PC-9 (cell line): ENCODE results near the gene SORCS2. TPM values are rescaled to one million over a fixed set of nuclear protein-coding genes. Genes with fewer than 3 reads are reported as not detected.

Source experiments
- BruUV-seq: library from RNA; stranded (reverse); fragments of 400-500 nt; replicated peaks from 2 replicates; lab custom pipeline; 2021; lab: Mats Ljungman, UMichigan
- CTCF ChIA-PET: fragments of 300-600 bp; sonication (Branson Sonifier 250); formaldehyde crosslinking; loops from one replicate; lab custom pipeline; 2022; ENCODE audit warnings: antibody characterized with exemption; lab: Charles Lee
- POLR2A ChIA-PET: fragments of 300-600 bp; sonication (Branson Sonifier 250); formaldehyde crosslinking; loops from one replicate; lab custom pipeline; 2022; ENCODE audit warnings: antibody characterized with exemption; ENCODE audit not compliant: unreplicated experiment; lab: Charles Lee
- DNase-seq, 2 experiments: peaks; one replicate each; pipeline versions ENCODE4 v3.0.0 to v3.0.0-alpha.2; 2015 to 2022; ENCODE audit warnings: mixed read lengths in 1 of 2
- H2AFZ ChIP-seq: fragments of 200-600 bp; sonication (generic); 2 replicates; pipeline ENCODE4 v1.8.1; 2017; ENCODE audit warnings: antibody characterized with exemption
- H3F3A ChIP-seq: fragments of 200-600 bp; sonication (generic); 2 replicates; pipeline ENCODE4 v1.8.1; 2017; ENCODE audit warnings: antibody characterized with exemption, mild to moderate bottlenecking, low read depth; ENCODE audit not compliant: insufficient read depth
- H3K27ac ChIP-seq: fragments of 200-600 bp; sonication (generic); 2 replicates; pipeline ENCODE4 v1.6.1; 2016; ENCODE audit warnings: mixed run types
- H3K27me3 ChIP-seq: fragments of 200-600 bp; sonication (generic); 2 replicates; pipeline ENCODE4 v1.6.1; 2016; ENCODE audit warnings: low read depth, mixed run types; ENCODE audit not compliant: insufficient read depth
- H3K36me3 ChIP-seq: fragments of 200-600 bp; sonication (generic); 2 replicates; pipeline ENCODE4 v1.6.1; 2016; ENCODE audit warnings: low read depth, mixed run types
- H3K4me1 ChIP-seq: fragments of 200-600 bp; sonication (generic); replicated peaks from 2 replicates; pipeline ENCODE4 v1.6.1; 2016; ENCODE audit warnings: mixed run types; ENCODE audit not compliant: insufficient read depth
- H3K4me2 ChIP-seq: fragments of 200-600 bp; sonication (generic); 2 replicates; pipeline ENCODE4 v1.6.1; 2017; ENCODE audit warnings: mixed run types
- H3K4me3 ChIP-seq: fragments of 200-600 bp; sonication (generic); 2 replicates; pipeline ENCODE4 v1.6.1; 2016; ENCODE audit warnings: mixed run types
- H3K79me2 ChIP-seq: fragments of 200-600 bp; sonication (generic); 2 replicates; pipeline ENCODE4 v1.6.1; 2017; ENCODE audit warnings: low read depth, mixed run types
- H3K9me2 ChIP-seq: fragments of 200-600 bp; sonication (generic); 2 replicates; pipeline ENCODE4 v1.8.1; 2017; ENCODE audit warnings: mild to moderate bottlenecking; ENCODE audit not compliant: insufficient read depth
- H3K9me3 ChIP-seq: fragments of 200-600 bp; sonication (generic); 2 replicates; pipeline ENCODE4 v1.8.1; 2016; ENCODE audit warnings: low read depth; ENCODE audit not compliant: insufficient read depth
- H4K20me1 ChIP-seq: fragments of 200-600 bp; sonication (generic); 2 replicates; pipeline ENCODE4 v1.8.1; 2017; ENCODE audit not compliant: insufficient read depth
- EZH2 ChIP-seq: fragments of 200-600 bp; sonication (generic); IDR thresholded peaks from 2 replicates; pipeline ENCODE4 v1.8.0; 2017; ENCODE audit warnings: antibody characterized with exemption, low read depth
- intact Hi-C: fragments of 100-400 bp; cut with micrococcal nuclease; formaldehyde crosslinking; loops from one replicate; pipeline ENCODE4 v1.10.0; 2022; ENCODE audit not compliant: unreplicated experiment
- total RNA-seq: library from RNA; stranded (reverse); gene quantifications from 2 replicates; pipeline ENCODE4 v1.2.3, GENCODE V29; 2021
- TF ChIP-seq, protein P1 (sequence below): fragments of 200-600 bp; sonication (generic); conservative IDR thresholded peaks from 2 replicates; pipeline ENCODE4 v1.6.1; 2017; ENCODE audit warnings: mixed run types, antibody characterized with exemption, mild to moderate bottlenecking, moderate library complexity

The SORCS2 gene
- total RNA-seq, 1 experiment from 2014 or later = 25.8 TPM

DNA sequence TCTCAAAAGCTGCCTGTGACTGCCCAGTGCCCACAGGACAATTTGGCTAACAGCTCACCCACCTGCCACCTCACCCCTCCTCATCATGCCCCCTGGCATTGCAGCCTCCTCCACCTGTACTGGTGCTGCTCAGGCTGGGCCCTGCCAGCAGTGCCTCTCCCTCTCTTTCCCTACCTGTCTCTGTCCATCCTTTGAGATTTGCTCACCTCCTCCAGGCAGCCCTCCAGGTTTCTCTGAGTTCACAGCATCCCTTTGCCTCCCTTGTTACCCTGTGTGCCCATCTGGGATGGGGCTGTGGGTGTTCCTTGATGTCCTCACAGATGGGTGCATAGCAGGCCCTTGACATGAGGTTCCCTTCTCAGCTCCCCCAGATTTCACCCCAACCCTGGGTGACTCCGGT, 522.4 kb downstream of the SORCS2 start:
- H3K27ac ChIP-seq = no peak overlapping the region
- no peaks in the 10 kb centered on the region for H3K79me2 ChIP-seq
- DNase-seq = no peak
- H4K20me1 ChIP-seq = no peaks in the 10 kb centered on the region
- H3K36me3 ChIP-seq = no peaks in the 10 kb centered on the region
- no peaks in the 10 kb centered on the region for H3F3A ChIP-seq
- no TSS peak for BruUV-seq
- H3K4me3 ChIP-seq = no peak overlapping the region
- CTCF ChIA-PET = no interaction called here
- POLR2A ChIA-PET = no interaction called here
- H3K4me1 ChIP-seq = no peaks in the 10 kb centered on the region
- no peak overlapping the region for H3K4me2 ChIP-seq
- H3K27me3 ChIP-seq = no peaks in the 10 kb centered on the region
- no peak overlapping the region for H2AFZ ChIP-seq
- no peaks in the 10 kb centered on the region for H3K9me2 ChIP-seq
- H3K9me3 ChIP-seq = no peaks in the 10 kb centered on the region
- TF ChIP-seq, protein P1, sequence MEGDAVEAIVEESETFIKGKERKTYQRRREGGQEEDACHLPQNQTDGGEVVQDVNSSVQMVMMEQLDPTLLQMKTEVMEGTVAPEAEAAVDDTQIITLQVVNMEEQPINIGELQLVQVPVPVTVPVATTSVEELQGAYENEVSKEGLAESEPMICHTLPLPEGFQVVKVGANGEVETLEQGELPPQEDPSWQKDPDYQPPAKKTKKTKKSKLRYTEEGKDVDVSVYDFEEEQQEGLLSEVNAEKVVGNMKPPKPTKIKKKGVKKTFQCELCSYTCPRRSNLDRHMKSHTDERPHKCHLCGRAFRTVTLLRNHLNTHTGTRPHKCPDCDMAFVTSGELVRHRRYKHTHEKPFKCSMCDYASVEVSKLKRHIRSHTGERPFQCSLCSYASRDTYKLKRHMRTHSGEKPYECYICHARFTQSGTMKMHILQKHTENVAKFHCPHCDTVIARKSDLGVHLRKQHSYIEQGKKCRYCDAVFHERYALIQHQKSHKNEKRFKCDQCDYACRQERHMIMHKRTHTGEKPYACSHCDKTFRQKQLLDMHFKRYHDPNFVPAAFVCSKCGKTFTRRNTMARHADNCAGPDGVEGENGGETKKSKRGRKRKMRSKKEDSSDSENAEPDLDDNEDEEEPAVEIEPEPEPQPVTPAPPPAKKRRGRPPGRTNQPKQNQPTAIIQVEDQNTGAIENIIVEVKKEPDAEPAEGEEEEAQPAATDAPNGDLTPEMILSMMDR = no peak
- no peak for TF ChIP-seq EZH2
- intact Hi-C loops = no loop called here

DNA sequence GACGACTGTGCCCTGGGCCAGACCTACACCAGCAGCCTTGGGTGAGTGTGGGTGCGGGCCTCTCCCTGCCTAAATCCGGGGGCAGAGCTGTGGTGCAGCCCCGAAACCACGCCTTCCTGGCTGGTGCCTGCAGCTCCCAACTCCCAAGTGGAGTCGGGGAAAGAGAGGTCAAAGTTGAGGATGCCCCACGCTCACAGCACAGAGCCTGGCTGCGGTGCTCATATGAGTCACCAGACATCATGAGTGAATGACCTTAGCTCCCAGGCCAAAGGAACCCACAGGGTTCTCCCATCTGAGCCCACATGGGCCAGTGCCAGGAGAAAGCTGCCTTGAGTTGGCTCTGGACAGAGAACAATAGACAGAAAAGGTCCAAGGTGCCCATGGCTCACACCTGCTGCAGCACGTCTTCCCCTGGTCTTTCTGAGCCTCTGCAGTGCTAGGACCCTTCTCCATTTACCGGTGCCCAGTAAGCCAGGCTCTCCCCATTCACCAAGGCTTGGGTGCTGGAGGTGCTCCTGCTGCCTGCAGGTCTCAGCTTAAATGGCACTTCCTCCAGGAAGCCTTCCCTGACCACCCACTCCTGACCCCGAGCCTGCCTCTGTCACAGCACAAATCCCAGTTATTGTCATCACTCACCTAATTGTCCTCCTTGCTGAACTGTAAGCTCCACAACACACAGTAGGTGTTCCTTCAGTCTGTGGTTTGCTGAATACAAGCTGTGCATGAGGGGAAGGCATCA, 523.1 kb downstream of the SORCS2 start:
- TF ChIP-seq EZH2 = no peak

DNA sequence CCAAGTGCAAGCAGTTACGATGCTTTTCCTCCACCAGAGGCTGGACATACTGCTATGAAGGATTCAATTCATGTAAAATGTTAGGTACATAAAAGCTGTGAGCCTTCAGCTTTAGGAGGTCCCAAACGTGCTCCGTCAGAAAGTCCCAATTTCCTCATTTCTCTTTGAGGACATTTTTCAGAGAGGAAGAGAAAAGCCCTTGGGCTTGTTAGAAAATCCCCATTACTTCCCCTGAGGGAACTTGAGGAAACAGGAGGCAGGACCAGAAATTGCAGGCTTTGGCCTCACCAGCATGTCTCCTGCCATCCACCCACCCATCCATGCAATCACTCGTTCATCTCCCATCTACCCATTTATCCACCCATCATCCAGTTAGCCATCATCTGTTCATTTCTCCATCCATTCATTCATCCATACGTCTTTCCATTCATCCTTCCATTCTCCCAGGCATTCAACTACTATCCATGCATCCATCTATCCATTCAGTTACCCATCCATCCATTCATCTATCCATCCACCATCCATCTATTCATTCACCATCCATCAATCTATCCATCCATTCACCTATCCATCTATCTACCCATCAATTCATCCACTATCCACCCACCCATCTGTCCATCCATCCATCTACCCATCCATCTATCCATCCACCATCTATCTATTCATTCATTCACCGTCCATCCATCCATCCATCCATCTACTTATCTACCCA, 523.8 kb downstream of the SORCS2 start:
- ChIA-PET POLR2A (no interaction called here), CTCF (interaction anchor here (0.6 kb wide), 1 partner anchor 527 kb away, joined by 3 read pairs; no protein-coding TSS in a partner anchor)
- intact Hi-C loops = no loop called here
- Histone ChIP-seq H3K9me3 (no peaks in the 10 kb centered on the region), H3K9me2 (no peaks in the 10 kb centered on the region), H3K4me1 (no peaks in the 10 kb centered on the region), H3K4me2 (no peak overlapping the region), H3K4me3 (no peak overlapping the region), H3F3A (no peaks in the 10 kb centered on the region), H3K79me2 (no peaks in the 10 kb centered on the region), H3K27ac (no peak overlapping the region), H2AFZ (no peak overlapping the region), H3K27me3 (no peaks in the 10 kb centered on the region), H3K36me3 (no peaks in the 10 kb centered on the region), H4K20me1 (no peaks in the 10 kb centered on the region)
- no TSS peak for BruUV-seq
- no peak for TF ChIP-seq EZH2
- TF ChIP-seq, protein P1 = no peak
- DNase-seq = no peak

More for the DNA sequence above, 523.1 kb downstream of the SORCS2 start:
- no peaks in the 10 kb centered on the region for H3K27me3 ChIP-seq
- H3K4me3 ChIP-seq = no peak overlapping the region
- CTCF ChIA-PET = no interaction called here
- no peaks in the 10 kb centered on the region for H4K20me1 ChIP-seq
- DNase-seq = no peak
- no peaks in the 10 kb centered on the region for H3K9me3 ChIP-seq
- H3K27ac ChIP-seq = no peak overlapping the region
- H3K4me1 ChIP-seq = no peaks in the 10 kb centered on the region
- POLR2A ChIA-PET = no interaction called here
- H3K9me2 ChIP-seq = no peaks in the 10 kb centered on the region
- H3F3A ChIP-seq = no peaks in the 10 kb centered on the region
- H3K4me2 ChIP-seq = no peak overlapping the region
- no peaks in the 10 kb centered on the region for H3K79me2 ChIP-seq
- no peak overlapping the region for H2AFZ ChIP-seq
- no peaks in the 10 kb centered on the region for H3K36me3 ChIP-seq
- intact Hi-C loops = no loop called here
- BruUV-seq = no TSS peak
